Endothelial cell of umbilical vein (primary cell): ENCODE measurements around the gene CDH23. TPM values are rescaled to one million over a fixed set of nuclear protein-coding genes. Genes with fewer than 3 reads are reported as not detected.

Experiments
- BruUV-seq: library from RNA; stranded (reverse); fragments of 400-500 nt; replicated peaks from 2 replicates; lab custom pipeline; 2021; lab: Mats Ljungman, UMichigan
- CTCF ChIA-PET: fragments of 300-600, 350-600 bp; sonication (Branson Sonifier 250); formaldehyde crosslinking; loops from one replicate; lab custom pipeline; 2021; ENCODE audit warnings: antibody characterized with exemption, inconsistent platforms; lab: Charles Lee
- POLR2A ChIA-PET: fragments of 300-600, 350-600 bp; sonication (Branson Sonifier 250); formaldehyde crosslinking; loops from one replicate; lab custom pipeline; 2021; ENCODE audit warnings: antibody characterized with exemption, inconsistent platforms; lab: Charles Lee
- DNase-seq: peaks from one replicate; pipeline ENCODE4 v3.0.0-alpha.2; 2011; ENCODE audit warnings: low read depth, low spot score
- FAIRE-seq: peaks from 2 replicates; lab custom pipeline; 2011; peaks lifted over from hg19 to GRCh38; lab: Jason Lieb, UNC
- H2AFZ ChIP-seq: 2 replicates; pipeline ENCODE4 v1.6.0; 2012; ENCODE audit warnings: low read depth, low read length, control low read depth, inconsistent platforms
- H3K27ac ChIP-seq: 2 replicates; pipeline ENCODE4 v1.5.1; 2011; ENCODE audit warnings: low read depth, mild to moderate bottlenecking, control low read depth, low read length, moderate library complexity; ENCODE audit not compliant: insufficient read depth
- H3K27me3 ChIP-seq, 2 experiments: 2 replicates each; pipeline versions ENCODE4 v1.6.0 to v1.6.1; 2011; ENCODE audit warnings: low read length in 2 of 2, mixed read lengths in 1 of 2; ENCODE audit not compliant: control insufficient read depth in 2 of 2, insufficient read depth in 2 of 2
- H3K36me3 ChIP-seq, 2 experiments: 2 replicates in 1 of 2; 3 replicates in 1 of 2; pipeline ENCODE4 v1.5.1; 2011; ENCODE audit warnings: low read length in 2 of 2, mild to moderate bottlenecking in 1 of 2, moderate library complexity in 1 of 2; ENCODE audit not compliant: control insufficient read depth in 2 of 2, insufficient read depth in 2 of 2; ENCODE audit errors: extremely low read depth in 1 of 2
- H3K4me1 ChIP-seq: 3 replicates; pipeline ENCODE4 v1.5.1; 2011; ENCODE audit warnings: mild to moderate bottlenecking, low read length; ENCODE audit not compliant: control insufficient read depth, insufficient read depth; ENCODE audit errors: extremely low read depth
- H3K4me2 ChIP-seq: 2 replicates; pipeline ENCODE4 v1.6.1; 2011; ENCODE audit warnings: low read length, control low read depth, mixed read lengths; ENCODE audit not compliant: insufficient read depth
- H3K4me3 ChIP-seq, 3 experiments: fragments of 200-600 bp in 1 of 3; sonication (generic), shearing (Covaris generic) in 1 of 3; replicated peaks in 1 of 3; 2 replicates each; pipeline ENCODE4 v1.5.1; 2011 to 2016; ENCODE audit warnings: control low read depth in 3 of 3, low read length in 3 of 3, mild to moderate bottlenecking in 2 of 3, inconsistent platforms in 1 of 3, low read depth in 1 of 3, moderate library complexity in 1 of 3; ENCODE audit not compliant: insufficient read depth in 1 of 3
- H3K79me2 ChIP-seq: 2 replicates; pipeline ENCODE4 v1.6.0; 2012; ENCODE audit warnings: low read length, inconsistent platforms; ENCODE audit not compliant: control insufficient read depth, insufficient read depth
- H3K9ac ChIP-seq: replicated peaks from 2 replicates; pipeline ENCODE3; 2011; ENCODE audit warnings: low read length, control low read depth; ENCODE audit not compliant: insufficient read depth; ENCODE audit errors: extremely low read depth
- H3K9me1 ChIP-seq: replicated peaks from 3 replicates; pipeline ENCODE4 v1.6.0; 2011; ENCODE audit warnings: mild to moderate bottlenecking, low read length; ENCODE audit not compliant: control insufficient read depth, insufficient read depth; ENCODE audit errors: extremely low read depth
- H3K9me3 ChIP-seq: replicated peaks from 2 replicates; pipeline ENCODE4 v1.5.1; 2012; ENCODE audit warnings: low read length, inconsistent platforms; ENCODE audit not compliant: control insufficient read depth, insufficient read depth
- H4K20me1 ChIP-seq: replicated peaks from 2 replicates; pipeline ENCODE3; 2011; ENCODE audit warnings: mild to moderate bottlenecking, low read length; ENCODE audit not compliant: control insufficient read depth, insufficient read depth; ENCODE audit errors: extremely low read depth
- EZH2 ChIP-seq: IDR thresholded peaks from 2 replicates; pipeline ENCODE4 v1.6.1; 2012; ENCODE audit warnings: borderline replicate concordance, low read depth, mild to moderate bottlenecking, moderate library complexity, low read length, inconsistent platforms; ENCODE audit not compliant: severe bottlenecking
- FOS ChIP-seq: IDR thresholded peaks from 2 replicates; pipeline ENCODE4 v1.6.1; 2011; ENCODE audit warnings: mild to moderate bottlenecking, low read length, moderate library complexity, borderline replicate concordance; ENCODE audit not compliant: insufficient read depth
- GATA2 ChIP-seq: IDR thresholded peaks from 2 replicates; pipeline ENCODE4 v1.7.0; 2011; ENCODE audit warnings: low read depth, mild to moderate bottlenecking, moderate library complexity, mixed read lengths, low read length; ENCODE audit not compliant: insufficient read length, insufficient read depth
- JUN ChIP-seq: IDR thresholded peaks from 2 replicates; pipeline ENCODE4 v1.6.1; 2011; ENCODE audit warnings: borderline replicate concordance, low read depth; ENCODE audit not compliant: insufficient read length, insufficient read depth
- MYC ChIP-seq: IDR thresholded peaks from one replicate; pipeline ENCODE4 v1.6.1; 2011; ENCODE audit warnings: mild to moderate bottlenecking, low read depth, low read length
- POLR2A ChIP-seq: IDR thresholded peaks from 2 replicates; pipeline ENCODE4 v1.6.1; 2012; ENCODE audit warnings: low read depth, mild to moderate bottlenecking, control low read depth, low read length
- POLR2AphosphoS5 ChIP-seq: IDR thresholded peaks from 2 replicates; pipeline ENCODE4 v1.6.1; 2012; ENCODE audit warnings: low read depth, mild to moderate bottlenecking, control low read depth, low read length, moderate library complexity; ENCODE audit not compliant: insufficient read depth
- dilution Hi-C: fragments of 300-500 bp; cut with MboI; formaldehyde crosslinking; loops from one replicate; pipeline ENCODE4 v1.15.0; 2019; ENCODE audit warnings: low sequenced_read_pairs; ENCODE audit not compliant: extremely low pct_ligation_motif_present
- intact Hi-C: fragments of 100-400 bp; cut with micrococcal nuclease; formaldehyde crosslinking; loops from one replicate; pipeline ENCODE4 v1.10.0; 2022
- polyA plus RNA-seq, 4 experiments: library from polyadenylated mRNA; depleted of rRNA in 3 of 4; stranded (reverse) in 3 of 4; unstranded in 1 of 4; fragments of >200 nt; gene quantifications; 2 replicates each; pipeline versions ENCODE4 v1.2.1 to v1.2.3, GENCODE V29; 2011 to 2012; ENCODE audit warnings: missing spikeins in 1 of 4
- total RNA-seq: library from RNA; stranded (reverse); gene quantifications from 2 replicates; pipeline ENCODE4 v1.2.3, GENCODE V29; 2021
- TF ChIP-seq, protein P1 (sequence below): IDR thresholded peaks from 2 replicates; pipeline ENCODE4 v1.6.1; 2011; ENCODE audit not compliant: insufficient read depth, insufficient read length
- TF ChIP-seq, protein P2 (sequence below), 2 donors: IDR thresholded peaks; 1 replicate in 1 of 2; 2 replicates in 1 of 2; pipeline ENCODE4 v1.5.1; 2011; ENCODE audit warnings: low read length in 2 of 2, mild to moderate bottlenecking in 2 of 2, moderate library complexity in 2 of 2, control low read depth in 1 of 2, inconsistent platforms in 1 of 2, low read depth in 1 of 2; ENCODE audit not compliant: insufficient read depth in 1 of 2; ENCODE audit errors: extremely low read depth in 1 of 2

The CDH23 gene
- total and polyA plus RNA-seq, 2 donors (not counting 3 experiments of a cell fraction or from before 2014, with no cell fraction given): not detected

DNA sequence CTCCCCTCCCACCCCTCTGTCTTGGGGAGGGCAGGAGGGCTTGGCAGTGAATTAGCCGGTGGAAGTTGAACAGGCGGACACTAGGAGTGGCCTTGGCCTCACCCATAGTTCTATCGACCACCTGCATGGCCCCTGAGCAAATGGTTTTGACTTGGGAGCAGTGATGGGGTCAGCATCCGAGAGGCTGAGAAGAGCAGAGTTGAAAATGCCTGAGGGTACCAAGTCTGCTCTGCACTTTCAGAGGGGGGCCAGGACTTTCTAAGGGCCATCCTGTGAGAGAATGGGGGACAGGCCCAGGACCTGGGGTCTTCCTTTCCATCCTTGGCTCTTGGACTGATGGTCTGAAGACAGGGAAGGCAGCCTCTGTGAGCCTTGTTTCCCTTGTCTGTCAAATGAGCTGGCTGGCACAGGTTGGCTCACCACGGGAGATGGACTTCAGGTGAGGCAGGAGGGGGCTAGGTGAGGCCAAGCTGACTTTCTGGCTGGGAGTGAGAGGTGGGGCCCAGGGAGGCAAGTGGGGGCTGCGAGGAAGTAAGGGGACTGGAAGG, 29.4 kb downstream of the CDH23 start:
- intact Hi-C loops (no loop called here), dilution Hi-C loops (no loop called here)
- Histone ChIP-seq H3K79me2 (no peaks in the 10 kb centered on the region), H3K9me1 (no peaks in the 10 kb centered on the region), H3K36me3 (no peaks in the 10 kb centered on the region), H4K20me1 (no peaks in the 10 kb centered on the region), H3K4me3 (no peak overlapping the region), H3K9me3 (no peaks in the 10 kb centered on the region), H3K4me2 (no peak overlapping the region), H3K27me3 (peaks cover 0 to 2% of the 10 kb centered on the region in 2 experiments), H3K4me1 (no peaks in the 10 kb centered on the region), H3K9ac (no peak overlapping the region), H2AFZ (no peak overlapping the region), H3K27ac (no peak overlapping the region)
- DNase-seq (no peak), FAIRE-seq (no peak)
- ChIA-PET CTCF (interaction anchor here (0.9 to 2.0 kb wide), 2 partner anchors 19 to 36 kb away, joined by 3 to 5 read pairs; no protein-coding TSS in a partner anchor), POLR2A (no interaction called here)
- no TSS peak for BruUV-seq
- no peak for TF ChIP-seq MYC
- TF ChIP-seq JUN: no peak
- TF ChIP-seq EZH2: no peak
- TF ChIP-seq, protein P1, sequence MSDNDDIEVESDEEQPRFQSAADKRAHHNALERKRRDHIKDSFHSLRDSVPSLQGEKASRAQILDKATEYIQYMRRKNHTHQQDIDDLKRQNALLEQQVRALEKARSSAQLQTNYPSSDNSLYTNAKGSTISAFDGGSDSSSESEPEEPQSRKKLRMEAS: no peak
- TF ChIP-seq, protein P2, sequence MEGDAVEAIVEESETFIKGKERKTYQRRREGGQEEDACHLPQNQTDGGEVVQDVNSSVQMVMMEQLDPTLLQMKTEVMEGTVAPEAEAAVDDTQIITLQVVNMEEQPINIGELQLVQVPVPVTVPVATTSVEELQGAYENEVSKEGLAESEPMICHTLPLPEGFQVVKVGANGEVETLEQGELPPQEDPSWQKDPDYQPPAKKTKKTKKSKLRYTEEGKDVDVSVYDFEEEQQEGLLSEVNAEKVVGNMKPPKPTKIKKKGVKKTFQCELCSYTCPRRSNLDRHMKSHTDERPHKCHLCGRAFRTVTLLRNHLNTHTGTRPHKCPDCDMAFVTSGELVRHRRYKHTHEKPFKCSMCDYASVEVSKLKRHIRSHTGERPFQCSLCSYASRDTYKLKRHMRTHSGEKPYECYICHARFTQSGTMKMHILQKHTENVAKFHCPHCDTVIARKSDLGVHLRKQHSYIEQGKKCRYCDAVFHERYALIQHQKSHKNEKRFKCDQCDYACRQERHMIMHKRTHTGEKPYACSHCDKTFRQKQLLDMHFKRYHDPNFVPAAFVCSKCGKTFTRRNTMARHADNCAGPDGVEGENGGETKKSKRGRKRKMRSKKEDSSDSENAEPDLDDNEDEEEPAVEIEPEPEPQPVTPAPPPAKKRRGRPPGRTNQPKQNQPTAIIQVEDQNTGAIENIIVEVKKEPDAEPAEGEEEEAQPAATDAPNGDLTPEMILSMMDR (IDR thresholded peaks at IDR 0.05; ENCODE audit: extremely low read depth in 1 of 2, insufficient read depth in 1 of 2, low read depth in 1 of 2, low read length in 2 of 2): no peak
- TF ChIP-seq POLR2AphosphoS5: no peak
- no peak for TF ChIP-seq FOS
- TF ChIP-seq GATA2: no peak
- TF ChIP-seq POLR2A: no peak
